Measurements from ENCODE around the gene GTF2A2. TPM values are rescaled to one million over a fixed set of nuclear protein-coding genes. Genes with fewer than 3 reads are reported as not detected.
A peak's percentile ranks its signal among the peaks of the same experiment; 100 is the strongest.

GTF2A2 gene
- total RNA-seq, 1 donor from 2014 or later: 152 TPM

DNA sequence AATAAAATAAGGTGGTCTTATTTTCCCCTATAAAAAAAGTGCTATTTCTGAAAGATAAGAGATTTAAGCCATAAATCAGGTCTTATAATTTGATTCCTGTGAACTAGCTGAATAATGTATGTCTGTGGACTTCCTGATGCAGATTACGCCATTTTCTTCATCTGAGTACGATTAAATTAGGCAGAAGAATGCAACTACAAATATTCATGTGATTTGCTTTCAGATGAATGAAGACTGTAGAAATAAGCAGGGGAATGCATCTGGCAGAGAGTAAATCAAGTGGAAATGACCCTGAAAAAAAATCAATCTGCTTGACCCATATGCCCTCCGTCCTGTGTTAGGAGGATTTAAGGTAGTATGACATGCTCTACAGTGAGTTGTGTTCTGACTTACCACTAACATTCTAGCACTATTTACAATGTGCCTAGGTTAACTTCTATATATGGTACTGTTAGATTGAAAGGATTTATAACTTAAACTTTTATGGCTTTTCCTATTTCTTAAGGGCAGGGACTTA lies 17.1 kb upstream of the GTF2A2 start:
- H4K20me1 ChIP-seq (ENCODE audit: insufficient read depth, low read length): peaks cover 13% of the 10 kb centered on the region
- Mint-ChIP-seq H3K4me3 (ENCODE audit: unreplicated experiment) (no peak overlapping the region), H3K4me1 (ENCODE audit: low read depth, unreplicated experiment) (peaks cover 5% of the 10 kb centered on the region), H3K27ac (ENCODE audit: unreplicated experiment) (no peak overlapping the region), H3K27me3 (ENCODE audit: low read depth, unreplicated experiment) (no peaks in the 10 kb centered on the region), H3K9me3 (ENCODE audit: unreplicated experiment) (no peaks in the 10 kb centered on the region), H3K36me3 (ENCODE audit: low read depth, unreplicated experiment) (peaks cover 7% of the 10 kb centered on the region)
- DNase-seq (ENCODE audit: low read depth) (no peak), FAIRE-seq (no peak)
- no peak overlapping the region for H3K9ac ChIP-seq (ENCODE audit: low read length)
- H3K27me3 ChIP-seq (ENCODE audit: insufficient read depth, low read length): no peaks in the 10 kb centered on the region
- H3K36me3 ChIP-seq (ENCODE audit: insufficient read depth, low read length): peaks cover 58% of the 10 kb centered on the region
- no peak overlapping the region for H3K4me3 ChIP-seq (ENCODE audit: insufficient read depth, low read depth, low read length)
- no peak overlapping the region for H3K4me2 ChIP-seq (ENCODE audit: low read length)
- H3K27ac ChIP-seq (ENCODE audit: low read depth, low read length): no peak overlapping the region
- H3K9me3 ChIP-seq (ENCODE audit: insufficient read depth, low read depth, low read length): no peaks in the 10 kb centered on the region
- no peak overlapping the region for H2AFZ ChIP-seq (ENCODE audit: low read depth, low read length)
- no peak for TF ChIP-seq EZH2 (IDR thresholded peaks at IDR 0.05; ENCODE audit: insufficient read depth, low read length)
- TF ChIP-seq, protein P1, sequence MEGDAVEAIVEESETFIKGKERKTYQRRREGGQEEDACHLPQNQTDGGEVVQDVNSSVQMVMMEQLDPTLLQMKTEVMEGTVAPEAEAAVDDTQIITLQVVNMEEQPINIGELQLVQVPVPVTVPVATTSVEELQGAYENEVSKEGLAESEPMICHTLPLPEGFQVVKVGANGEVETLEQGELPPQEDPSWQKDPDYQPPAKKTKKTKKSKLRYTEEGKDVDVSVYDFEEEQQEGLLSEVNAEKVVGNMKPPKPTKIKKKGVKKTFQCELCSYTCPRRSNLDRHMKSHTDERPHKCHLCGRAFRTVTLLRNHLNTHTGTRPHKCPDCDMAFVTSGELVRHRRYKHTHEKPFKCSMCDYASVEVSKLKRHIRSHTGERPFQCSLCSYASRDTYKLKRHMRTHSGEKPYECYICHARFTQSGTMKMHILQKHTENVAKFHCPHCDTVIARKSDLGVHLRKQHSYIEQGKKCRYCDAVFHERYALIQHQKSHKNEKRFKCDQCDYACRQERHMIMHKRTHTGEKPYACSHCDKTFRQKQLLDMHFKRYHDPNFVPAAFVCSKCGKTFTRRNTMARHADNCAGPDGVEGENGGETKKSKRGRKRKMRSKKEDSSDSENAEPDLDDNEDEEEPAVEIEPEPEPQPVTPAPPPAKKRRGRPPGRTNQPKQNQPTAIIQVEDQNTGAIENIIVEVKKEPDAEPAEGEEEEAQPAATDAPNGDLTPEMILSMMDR (IDR thresholded peaks at IDR 0.05; ENCODE audit: insufficient read depth, low read depth, low read length): no peak
- H3K4me1 ChIP-seq (ENCODE audit: insufficient read depth, low read length): peaks cover 2% of the 10 kb centered on the region
- H3K79me2 ChIP-seq (ENCODE audit: insufficient read depth, low read length): peaks cover 5% of the 10 kb centered on the region

DNA sequence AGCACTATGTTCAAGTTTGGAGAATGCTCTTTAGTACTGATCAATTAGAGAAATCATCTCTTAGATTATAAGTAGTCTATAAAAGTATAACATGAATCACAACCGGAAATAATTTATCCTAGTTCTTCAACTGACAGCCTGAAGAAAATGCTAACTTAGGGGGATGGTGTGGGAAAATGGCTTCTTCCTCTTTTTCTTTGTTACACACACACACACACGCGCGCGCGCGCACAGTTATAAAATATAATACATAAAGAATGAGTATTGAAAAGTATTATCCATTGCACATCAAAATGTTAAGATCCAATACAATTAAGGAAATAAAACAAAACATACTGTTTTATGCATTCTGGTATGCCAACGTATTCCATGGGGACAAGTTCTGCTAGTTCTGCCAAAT lies 11.2 kb upstream of the GTF2A2 start:
- H3K27me3 ChIP-seq (ENCODE audit: insufficient read depth, low read length): no peaks in the 10 kb centered on the region
- H3K27ac ChIP-seq (ENCODE audit: low read depth, low read length): no peak overlapping the region
- no peaks in the 10 kb centered on the region for H3K9me3 ChIP-seq (ENCODE audit: insufficient read depth, low read depth, low read length)
- no peak overlapping the region for H3K4me3 Mint-ChIP-seq (ENCODE audit: unreplicated experiment)
- H3K9me3 Mint-ChIP-seq (ENCODE audit: unreplicated experiment): no peaks in the 10 kb centered on the region
- H3K27ac Mint-ChIP-seq (ENCODE audit: unreplicated experiment): no peak overlapping the region
- H3K4me1 Mint-ChIP-seq (ENCODE audit: low read depth, unreplicated experiment): no peaks in the 10 kb centered on the region
- H3K4me3 ChIP-seq (ENCODE audit: insufficient read depth, low read depth, low read length): no peak overlapping the region
- DNase-seq (ENCODE audit: low read depth): no peak
- H3K36me3 Mint-ChIP-seq (ENCODE audit: low read depth, unreplicated experiment): peaks cover 2% of the 10 kb centered on the region
- no peak overlapping the region for H3K9ac ChIP-seq (ENCODE audit: low read length)
- no peaks in the 10 kb centered on the region for H3K27me3 Mint-ChIP-seq (ENCODE audit: low read depth, unreplicated experiment)
- H3K36me3 ChIP-seq (ENCODE audit: insufficient read depth, low read length): peaks cover 44% of the 10 kb centered on the region
- peaks cover 2% of the 10 kb centered on the region for H3K4me1 ChIP-seq (ENCODE audit: insufficient read depth, low read length)
- no peak overlapping the region for H2AFZ ChIP-seq (ENCODE audit: low read depth, low read length)
- no peak for TF ChIP-seq EZH2 (IDR thresholded peaks at IDR 0.05; ENCODE audit: insufficient read depth, low read length)
- TF ChIP-seq, protein P1 (IDR thresholded peaks at IDR 0.05; ENCODE audit: insufficient read depth, low read depth, low read length): no peak
- peaks cover 18% of the 10 kb centered on the region for H4K20me1 ChIP-seq (ENCODE audit: insufficient read depth, low read length)
- H3K79me2 ChIP-seq (ENCODE audit: insufficient read depth, low read length): no peaks in the 10 kb centered on the region
- H3K4me2 ChIP-seq (ENCODE audit: low read length): no peak overlapping the region
- FAIRE-seq: no peak

GRCh38 chr15:59662260-59662659 lies 4.9 kb upstream of the GTF2A2 start:
- no peaks in the 10 kb centered on the region for H3K4me1 Mint-ChIP-seq (ENCODE audit: low read depth, unreplicated experiment)
- FAIRE-seq (no peak), DNase-seq (ENCODE audit: low read depth) (peak; percentile 47)
- no peaks in the 10 kb centered on the region for H3K9me3 ChIP-seq (ENCODE audit: insufficient read depth, low read depth, low read length)
- peaks cover 7% of the 10 kb centered on the region for H3K36me3 Mint-ChIP-seq (ENCODE audit: low read depth, unreplicated experiment)
- no peak overlapping the region for H3K27ac Mint-ChIP-seq (ENCODE audit: unreplicated experiment)
- H3K4me2 ChIP-seq (ENCODE audit: low read length): no peak overlapping the region
- H3K79me2 ChIP-seq (ENCODE audit: insufficient read depth, low read length): peaks cover under 1% of the 10 kb centered on the region
- H3K27ac ChIP-seq (ENCODE audit: low read depth, low read length): no peak overlapping the region
- H3K27me3 ChIP-seq (ENCODE audit: insufficient read depth, low read length): no peaks in the 10 kb centered on the region
- no peak overlapping the region for H3K4me3 Mint-ChIP-seq (ENCODE audit: unreplicated experiment)
- peaks cover 35% of the 10 kb centered on the region for H3K36me3 ChIP-seq (ENCODE audit: insufficient read depth, low read length)
- TF ChIP-seq, protein P1 (IDR thresholded peaks at IDR 0.05; ENCODE audit: insufficient read depth, low read depth, low read length): no peak
- TF ChIP-seq EZH2 (IDR thresholded peaks at IDR 0.05; ENCODE audit: insufficient read depth, low read length): no peak
- H3K4me1 ChIP-seq (ENCODE audit: insufficient read depth, low read length): no peaks in the 10 kb centered on the region
- H3K27me3 Mint-ChIP-seq (ENCODE audit: low read depth, unreplicated experiment): no peaks in the 10 kb centered on the region
- H3K9ac ChIP-seq (ENCODE audit: low read length): no peak overlapping the region
- H4K20me1 ChIP-seq (ENCODE audit: insufficient read depth, low read length): peaks cover 7% of the 10 kb centered on the region
- H2AFZ ChIP-seq (ENCODE audit: low read depth, low read length): no peak overlapping the region
- H3K4me3 ChIP-seq (ENCODE audit: insufficient read depth, low read depth, low read length): no peak overlapping the region
- H3K9me3 Mint-ChIP-seq (ENCODE audit: unreplicated experiment): no peaks in the 10 kb centered on the region
